MG63 (cell line): ENCODE results near the gene DNAH8. TPM values are rescaled to one million over a fixed set of nuclear protein-coding genes. Genes with fewer than 3 reads are reported as not detected.
"Not testable (repeated sequence)": the region's sequence is repeated elsewhere in the genome, so short reads cannot be mapped to it uniquely, and the experiment has no call there.

Experiments
- DNase-seq: peaks from one replicate; pipeline ENCODE4 v3.0.0-alpha.2; 2020
- H3K27me3 ChIP-seq: fragments of 250-450 bp; sonication (Bioruptor Pico); 2 replicates; pipeline ENCODE4 v1.5.1; 2020; ENCODE audit warnings: mild to moderate bottlenecking, moderate library complexity
- H3K36me3 ChIP-seq: fragments of 250-450 bp; sonication (Bioruptor Pico); 2 replicates; pipeline ENCODE4 v1.5.1; 2020; ENCODE audit warnings: mild to moderate bottlenecking, moderate library complexity
- H3K4me3 ChIP-seq: fragments of 250-450 bp; sonication (Bioruptor Pico); 2 replicates; pipeline ENCODE4 v1.5.1; 2020; ENCODE audit warnings: mild to moderate bottlenecking, moderate library complexity
- H3K9me3 ChIP-seq: fragments of 250-450 bp; sonication (Bioruptor Pico); 2 replicates; pipeline ENCODE4 v1.5.1; 2020; ENCODE audit warnings: mild to moderate bottlenecking, moderate library complexity
- total RNA-seq: library from RNA; depleted of rRNA; stranded (reverse); fragments of >200 nt; shearing (Covaris generic); gene quantifications from 2 replicates; pipeline ENCODE4 v1.2.3, GENCODE V29; 2014; ENCODE audit warnings: low replicate concordance

Gene DNAH8
- total RNA-seq, 1 experiment from 2014 or later = 1.2 TPM

DNA sequence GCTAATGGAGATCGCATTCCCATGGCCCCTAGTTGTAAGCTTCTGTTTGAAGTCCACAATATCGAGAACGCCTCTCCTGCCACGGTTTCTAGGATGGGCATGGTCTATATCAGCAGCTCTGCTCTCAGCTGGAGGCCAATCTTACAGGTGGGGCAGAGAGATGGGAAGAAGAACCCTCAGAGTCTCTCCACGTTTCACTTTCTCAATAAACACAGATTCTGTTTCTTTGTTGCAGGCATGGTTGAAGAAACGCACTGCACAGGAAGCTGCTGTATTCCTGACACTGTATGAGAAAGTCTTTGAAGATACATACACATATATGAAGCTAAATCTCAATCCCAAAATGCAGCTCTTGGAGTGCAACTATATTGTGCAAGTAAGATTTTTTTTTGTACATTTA, 157.9 kb downstream of the DNAH8 start:
- H3K36me3 ChIP-seq = no peaks in the 10 kb centered on the region
- H3K27me3 ChIP-seq = peaks cover 11% of the 10 kb centered on the region
- no peak overlapping the region for H3K4me3 ChIP-seq
- no peak for DNase-seq
- H3K9me3 ChIP-seq = no peaks in the 10 kb centered on the region

DNA sequence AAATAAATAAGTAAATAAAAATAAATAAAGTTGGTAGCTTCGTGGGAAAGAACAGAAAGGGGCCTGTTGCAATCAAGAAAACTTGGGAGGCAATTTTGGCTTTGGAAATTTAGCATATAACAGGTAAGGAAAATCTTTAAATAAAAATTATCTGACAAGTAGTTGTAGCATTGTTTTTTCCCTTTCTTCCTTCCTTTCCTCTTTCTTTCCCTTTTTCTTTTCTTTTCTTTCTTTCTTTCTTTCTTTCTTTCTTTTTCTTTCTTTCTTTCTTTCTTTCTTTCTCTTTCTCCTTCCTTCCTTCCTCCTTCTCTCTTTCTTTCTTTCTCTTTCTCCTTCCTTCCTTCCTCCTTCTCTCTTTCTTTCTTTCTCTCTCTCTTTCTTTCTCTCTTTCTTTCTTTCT, 158.7 kb downstream of the DNAH8 start:
- DNase-seq, H3K36me3 ChIP-seq, H3K9me3 ChIP-seq, H3K4me3 ChIP-seq: not testable (repeated sequence)
- peaks cover 12% of the 10 kb centered on the region for H3K27me3 ChIP-seq

DNA sequence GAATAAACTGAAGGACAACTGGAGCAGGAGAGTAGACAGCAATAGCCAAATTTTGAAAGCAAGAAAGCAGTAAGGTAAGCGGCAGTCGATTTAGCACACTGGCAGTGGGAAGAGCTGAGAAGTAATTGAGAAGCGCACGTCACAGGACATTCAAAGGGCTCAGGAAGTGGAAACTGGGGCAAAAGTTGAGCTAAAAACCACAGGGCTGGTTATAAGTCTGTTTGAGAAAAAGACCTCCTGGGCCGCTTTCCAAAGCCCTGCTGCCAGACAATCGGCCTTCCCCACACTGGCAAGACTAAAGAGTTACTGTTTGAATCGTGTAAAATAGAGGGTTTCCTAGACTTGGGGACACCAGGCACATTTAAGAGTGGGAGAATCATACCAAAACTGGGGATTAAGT, 161.4 kb downstream of the DNAH8 start:
- Histone ChIP-seq H3K4me3 (no peak overlapping the region), H3K36me3 (no peaks in the 10 kb centered on the region), H3K27me3 (peaks cover 8% of the 10 kb centered on the region), H3K9me3 (no peaks in the 10 kb centered on the region)
- DNase-seq = no peak

DNA sequence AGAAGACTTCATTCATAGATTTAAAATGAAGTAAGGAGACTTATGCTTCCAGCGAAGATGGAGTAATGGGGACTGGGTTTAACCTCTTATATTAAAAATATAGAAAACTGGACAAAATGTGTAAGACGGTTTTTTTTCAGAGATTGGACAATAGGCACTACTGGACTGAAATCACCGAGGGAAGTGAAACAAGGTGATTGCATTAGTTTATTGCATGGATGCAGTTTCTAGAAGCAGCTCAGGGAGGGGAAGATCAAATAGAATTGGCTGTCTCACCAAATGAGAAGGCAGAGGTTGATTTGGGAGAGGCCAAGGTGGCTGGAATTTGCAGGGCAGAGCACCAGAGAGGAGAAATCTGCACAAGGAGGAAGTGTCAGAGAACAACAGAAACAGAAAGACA, 162.6 kb downstream of the DNAH8 start:
- Histone ChIP-seq H3K9me3 (no peaks in the 10 kb centered on the region), H3K36me3 (no peaks in the 10 kb centered on the region), H3K27me3 (peaks cover 10% of the 10 kb centered on the region), H3K4me3 (no peak overlapping the region)
- no peak for DNase-seq

DNA sequence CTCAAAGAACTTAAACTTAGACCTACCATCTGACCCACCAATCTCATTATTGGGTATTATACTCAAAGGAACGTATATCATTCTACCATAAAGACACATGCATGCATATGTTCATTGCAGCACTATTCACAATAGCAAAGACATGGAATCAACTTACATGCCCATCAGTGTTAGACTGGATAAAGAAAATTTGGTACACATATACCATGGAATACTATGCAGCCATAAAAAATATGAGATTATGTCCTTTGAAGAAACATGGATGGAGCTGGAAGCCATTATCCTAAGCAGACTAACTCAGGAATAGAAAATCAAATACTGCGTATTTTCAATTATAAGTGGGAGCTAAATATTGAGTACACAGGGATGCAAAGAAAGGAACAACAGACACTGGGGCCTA, 167.0 kb downstream of the DNAH8 start:
- Histone ChIP-seq H3K9me3 (no peaks in the 10 kb centered on the region), H3K36me3 (no peaks in the 10 kb centered on the region), H3K27me3 (peaks cover 22% of the 10 kb centered on the region), H3K4me3 (no peak overlapping the region)
- no peak for DNase-seq

DNA sequence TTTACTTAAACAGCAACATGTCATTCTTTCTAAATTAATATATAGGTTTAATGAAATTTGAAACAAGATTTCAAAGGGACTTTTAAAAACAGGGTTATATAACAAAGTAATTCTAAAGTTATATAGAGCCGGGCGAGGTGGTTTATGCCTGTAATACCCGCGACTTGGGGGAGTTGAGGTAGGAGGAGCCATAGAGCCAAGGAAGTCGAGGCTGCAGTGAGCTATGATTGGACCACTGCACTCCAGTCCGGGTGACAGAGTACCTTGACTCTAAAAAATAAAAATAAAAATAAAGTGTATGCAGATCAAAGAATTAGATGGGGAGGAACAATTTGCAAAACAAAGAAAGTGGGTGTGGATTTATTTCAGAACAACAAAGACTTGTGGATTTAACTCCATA, 182.4 kb downstream of the DNAH8 start:
- no peak for DNase-seq
- H3K36me3 ChIP-seq = no peaks in the 10 kb centered on the region
- peaks cover 36% of the 10 kb centered on the region for H3K27me3 ChIP-seq
- no peak overlapping the region for H3K4me3 ChIP-seq
- H3K9me3 ChIP-seq = no peaks in the 10 kb centered on the region

DNA sequence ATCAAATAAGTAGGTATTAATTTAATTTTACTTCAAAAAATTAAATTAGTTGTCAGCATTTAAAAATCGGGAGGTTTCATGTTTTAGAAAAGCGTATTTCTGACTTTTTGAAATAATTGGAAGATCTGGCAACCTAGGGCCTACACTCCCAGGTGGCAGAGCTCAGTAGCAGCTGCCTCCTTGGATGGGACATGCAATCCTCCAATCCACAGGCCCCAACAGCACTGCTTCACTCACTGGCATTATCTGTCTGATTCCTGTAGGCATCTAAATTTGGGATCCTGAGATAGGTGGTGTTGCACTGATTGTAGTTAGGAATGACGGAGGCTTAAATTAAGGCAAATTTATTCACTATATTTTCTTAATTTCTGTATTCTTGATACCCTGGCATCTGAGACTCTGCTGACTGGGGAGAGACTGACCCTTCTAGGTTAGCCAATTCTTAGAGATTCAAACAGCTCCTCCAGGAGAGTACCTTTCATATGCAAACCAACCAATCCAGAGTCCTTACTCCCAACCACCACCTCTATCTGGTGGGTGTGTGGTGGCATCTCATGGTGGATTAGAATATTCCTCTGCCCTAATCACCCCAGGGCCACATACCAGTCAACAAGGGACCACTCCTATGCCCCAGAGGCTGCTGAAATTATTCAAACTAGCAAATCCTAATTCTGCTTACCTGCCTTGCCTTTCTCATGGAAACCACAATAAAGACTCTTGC, 186.9 kb downstream of the DNAH8 start:
- Histone ChIP-seq H3K4me3 (no peak overlapping the region), H3K9me3 (no peaks in the 10 kb centered on the region), H3K36me3 (no peaks in the 10 kb centered on the region), H3K27me3 (peaks cover 14% of the 10 kb centered on the region)
- no peak for DNase-seq

DNA sequence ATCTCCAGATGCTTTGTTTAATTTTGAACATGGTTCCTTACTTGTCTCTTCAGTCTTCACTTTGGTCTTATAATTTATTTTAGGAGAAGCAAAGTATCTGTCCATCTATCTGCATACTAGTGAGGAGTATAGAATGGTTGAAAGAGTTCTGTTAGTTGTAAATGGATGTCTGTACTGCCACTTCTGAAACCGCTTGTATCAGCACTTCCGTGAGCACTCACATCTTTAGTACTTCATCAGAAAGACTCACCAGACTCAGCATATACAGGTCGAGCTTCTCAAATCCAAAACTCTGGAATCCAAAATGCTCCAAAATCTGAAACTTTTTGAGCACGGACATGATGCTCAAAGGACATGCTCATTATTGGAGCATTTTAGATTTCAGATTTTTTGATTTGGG, 191.5 kb downstream of the DNAH8 start:
- Histone ChIP-seq H3K36me3 (no peaks in the 10 kb centered on the region), H3K27me3 (peaks cover 15% of the 10 kb centered on the region), H3K9me3 (no peaks in the 10 kb centered on the region), H3K4me3 (no peak overlapping the region)
- no peak for DNase-seq

DNA sequence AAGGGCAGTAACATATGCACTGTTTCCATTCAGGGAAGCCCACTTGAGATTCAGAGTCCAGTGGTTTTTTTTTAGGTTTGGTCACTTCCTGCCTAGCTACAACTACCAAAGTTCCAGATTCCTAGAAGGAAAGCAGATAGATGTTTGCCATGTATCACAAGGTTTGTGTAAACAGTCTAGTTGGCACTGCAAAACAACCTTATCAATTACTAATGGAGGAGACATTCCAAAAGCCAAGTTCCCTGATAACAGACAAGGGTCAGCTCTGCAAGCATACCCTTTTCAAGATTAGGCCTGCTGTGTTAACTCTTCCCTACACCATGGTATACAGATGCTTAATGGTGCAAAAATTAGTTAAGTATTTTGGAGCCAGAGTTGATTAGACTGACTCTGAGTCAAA, 192.2 kb downstream of the DNAH8 start:
- H3K27me3 ChIP-seq = peaks cover 15% of the 10 kb centered on the region
- no peak for DNase-seq
- H3K36me3 ChIP-seq = no peaks in the 10 kb centered on the region
- no peaks in the 10 kb centered on the region for H3K9me3 ChIP-seq
- H3K4me3 ChIP-seq = no peak overlapping the region

GRCh38 chr6:38909015-38909730, 194.1 kb downstream of the DNAH8 start:
- Histone ChIP-seq H3K27me3 (peaks cover 9% of the 10 kb centered on the region; the same call in 1 of the 2 replicates), H3K4me3 (no peak overlapping the region), H3K9me3 (no peaks in the 10 kb centered on the region), H3K36me3 (no peaks in the 10 kb centered on the region)
- DNase-seq = no peak

DNA sequence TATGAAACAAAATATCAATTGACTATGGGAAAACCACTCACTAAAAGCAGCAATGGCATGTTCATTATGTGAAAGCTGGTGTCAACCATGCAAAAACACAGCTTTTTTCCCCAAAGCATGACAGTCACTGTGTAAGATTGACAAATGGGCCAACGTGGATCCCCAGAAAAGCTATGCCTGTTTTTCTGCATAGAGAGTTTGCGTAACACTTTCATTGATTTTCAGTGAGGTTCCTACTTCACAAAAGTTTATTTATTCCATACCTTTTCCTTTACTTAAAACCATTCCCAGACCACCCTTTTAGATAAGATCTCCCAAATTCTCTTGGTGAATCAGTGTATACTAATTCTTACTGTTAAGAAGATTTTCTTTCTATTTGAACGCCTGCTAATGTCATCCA, 195.1 kb downstream of the DNAH8 start:
- peaks cover 5% of the 10 kb centered on the region; the same call in 1 of the 2 replicates for H3K27me3 ChIP-seq
- no peak for DNase-seq
- H3K4me3 ChIP-seq = no peak overlapping the region

DNA sequence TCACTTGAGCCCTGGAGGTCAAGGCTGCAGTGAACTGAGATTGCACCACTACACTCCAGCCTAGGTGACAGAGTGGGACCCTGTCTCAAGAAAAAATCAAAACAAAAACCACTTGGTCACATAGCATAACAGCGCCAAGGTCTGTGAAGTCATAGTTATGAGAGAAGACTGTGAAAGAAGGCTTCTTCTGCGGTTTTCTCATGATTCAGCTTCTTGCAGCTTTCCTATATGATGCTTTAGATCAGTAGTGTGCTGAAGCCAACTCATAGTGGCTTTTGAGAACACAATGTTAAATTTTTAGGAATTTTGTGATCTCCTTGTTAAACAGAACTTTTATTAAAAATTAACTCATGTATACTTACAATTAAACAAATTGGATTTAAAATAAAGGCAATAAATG, 197.3 kb downstream of the DNAH8 start:
- Histone ChIP-seq H3K4me3 (no peak overlapping the region), H3K9me3 (no peaks in the 10 kb centered on the region)

More for the DNA sequence above, 195.1 kb downstream of the DNAH8 start:
- H3K36me3 ChIP-seq = no peaks in the 10 kb centered on the region
- H3K9me3 ChIP-seq = no peaks in the 10 kb centered on the region

DNA sequence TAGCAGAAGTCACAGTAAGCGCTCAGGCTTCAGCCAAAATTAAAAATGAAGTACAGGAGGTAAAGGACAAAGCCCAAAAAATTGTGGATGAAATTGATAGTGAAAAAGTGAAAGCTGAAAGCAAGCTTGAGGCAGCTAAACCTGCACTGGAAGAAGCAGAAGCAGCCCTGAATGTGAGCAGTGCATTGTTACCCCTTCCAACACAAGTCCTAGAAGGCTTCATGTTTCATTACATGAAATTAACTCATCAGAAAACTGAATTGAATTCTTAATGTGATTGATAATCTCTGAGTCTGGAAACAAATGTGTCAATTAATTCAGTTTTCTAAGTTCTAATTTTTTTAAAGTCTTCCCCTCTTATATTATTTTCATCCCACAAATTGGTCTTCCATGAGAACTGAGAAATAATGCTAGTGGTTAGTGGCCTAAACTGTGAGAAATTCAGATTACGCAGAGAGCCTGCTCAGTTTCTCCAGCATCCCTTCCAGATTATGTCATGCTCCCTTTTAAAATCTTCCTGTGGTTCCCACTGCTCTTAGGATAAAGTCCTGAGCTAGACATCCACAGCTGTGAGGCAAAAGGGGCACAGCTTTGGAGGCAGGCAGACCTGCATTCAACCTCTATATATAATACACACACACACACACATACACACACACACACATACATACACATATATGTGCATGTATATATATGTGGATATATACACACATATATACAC, 200.3 kb downstream of the DNAH8 start:
- Histone ChIP-seq H3K27me3 (peaks cover 4% of the 10 kb centered on the region), H3K36me3 (no peaks in the 10 kb centered on the region), H3K9me3 (no peaks in the 10 kb centered on the region), H3K4me3 (no peak overlapping the region)
- no peak for DNase-seq

More for the DNA sequence above, 197.3 kb downstream of the DNAH8 start:
- no peak for DNase-seq
- Histone ChIP-seq H3K27me3 (peaks cover 4% of the 10 kb centered on the region; the same call in 1 of the 2 replicates), H3K36me3 (no peaks in the 10 kb centered on the region)

DNA sequence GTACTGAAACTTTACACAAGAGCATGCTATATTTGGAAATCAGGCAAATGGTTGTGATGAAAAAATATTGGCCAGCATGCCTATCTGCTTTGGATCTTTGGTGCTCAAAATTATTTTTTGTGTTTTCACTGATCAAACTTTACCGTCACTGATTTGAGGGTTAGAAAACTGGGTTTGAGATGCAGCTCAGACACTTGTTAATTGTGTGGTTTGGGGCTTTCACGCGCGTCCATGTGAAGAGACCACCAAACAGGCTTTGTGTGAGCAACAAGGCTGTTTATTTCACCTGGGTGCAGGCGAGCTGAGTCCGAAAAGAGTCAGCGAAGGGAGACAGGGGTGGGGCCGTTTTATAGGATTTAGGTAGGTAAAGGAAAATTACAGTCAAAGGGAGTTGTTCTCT, 206.4 kb downstream of the DNAH8 start:
- H3K4me3 ChIP-seq, DNase-seq, H3K36me3 ChIP-seq, H3K9me3 ChIP-seq: not testable (repeated sequence)
- H3K27me3 ChIP-seq = peaks cover 20% of the 10 kb centered on the region

DNA sequence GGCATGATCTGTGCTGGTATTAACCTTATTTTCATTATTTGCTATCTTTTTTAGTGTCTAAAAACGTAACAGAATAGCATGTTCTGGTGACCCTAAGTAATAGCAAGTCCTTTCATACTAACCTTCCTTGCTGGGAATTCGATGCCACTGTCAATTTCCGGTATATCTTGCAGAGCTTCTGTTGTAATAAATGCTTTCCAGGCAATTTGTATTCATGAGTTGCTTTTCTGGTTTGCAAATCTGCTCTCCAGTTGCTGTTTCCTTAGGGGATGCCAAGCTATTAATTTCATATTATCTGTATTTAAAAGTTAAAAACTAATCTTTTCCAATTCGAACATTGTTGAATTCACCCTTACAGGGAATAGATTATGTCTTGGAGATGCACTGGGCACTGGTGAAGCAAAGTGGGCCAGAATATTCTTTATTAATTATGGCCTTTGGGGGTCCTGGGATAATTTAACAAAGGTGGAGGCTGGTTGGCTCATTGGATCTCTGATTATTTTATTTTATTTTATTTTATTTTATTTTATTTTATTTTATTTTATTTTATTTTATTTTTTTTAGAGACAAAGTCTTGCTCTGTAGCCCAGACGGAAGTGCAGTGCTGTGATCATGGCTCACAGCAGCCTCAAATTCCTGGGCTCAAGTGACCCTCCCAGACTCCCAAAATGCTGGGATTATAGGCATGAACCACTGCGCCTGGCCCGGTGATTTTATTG, 209.8 kb downstream of the DNAH8 start:
- DNase-seq = no peak
- H3K27me3 ChIP-seq = peaks cover 32% of the 10 kb centered on the region
- H3K9me3 ChIP-seq = no peaks in the 10 kb centered on the region
- H3K36me3 ChIP-seq = no peaks in the 10 kb centered on the region
- H3K4me3 ChIP-seq = no peak overlapping the region

DNA sequence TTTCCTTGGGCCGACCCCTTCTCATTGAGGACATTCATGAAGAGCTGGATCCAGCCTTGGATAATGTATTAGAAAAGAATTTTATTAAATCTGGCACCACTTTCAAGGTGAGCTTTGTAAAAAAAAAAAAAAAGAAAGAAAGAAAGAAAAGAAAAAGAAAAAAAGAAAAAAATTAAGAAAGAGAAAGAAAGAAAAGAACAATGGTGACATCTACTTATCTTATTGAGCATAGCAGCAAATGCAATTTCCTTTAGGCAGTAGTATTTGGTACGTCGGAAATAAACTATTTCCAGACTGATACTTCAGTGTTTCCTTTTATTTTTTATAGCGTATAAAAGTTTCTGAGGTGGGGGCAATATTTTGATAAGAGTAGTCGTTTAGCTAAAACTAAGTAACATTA, 214.4 kb downstream of the DNAH8 start:
- no peaks in the 10 kb centered on the region for H3K36me3 ChIP-seq
- no peak for DNase-seq
- peaks cover 46% of the 10 kb centered on the region for H3K27me3 ChIP-seq
- no peaks in the 10 kb centered on the region for H3K9me3 ChIP-seq
- H3K4me3 ChIP-seq = no peak overlapping the region

DNA sequence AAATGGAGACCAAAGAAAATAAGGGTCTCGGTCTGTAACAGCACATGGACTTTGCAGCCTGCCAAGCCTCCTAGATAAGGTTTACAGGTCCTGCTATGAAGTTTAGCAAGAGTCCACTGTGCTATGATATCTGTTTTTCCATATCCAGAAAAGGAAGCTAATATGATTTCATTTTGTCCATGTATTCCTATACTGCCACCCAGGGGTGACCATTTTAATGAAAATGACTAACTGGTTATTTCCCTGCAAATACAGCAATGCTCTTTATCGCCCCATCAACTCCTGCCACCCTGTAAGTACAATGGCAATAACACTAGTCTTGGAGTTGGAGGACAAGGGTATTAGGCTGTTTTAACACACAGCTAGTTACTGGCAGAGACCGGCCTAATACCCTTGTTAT, 218.3 kb downstream of the DNAH8 start:
- no peak for DNase-seq

More for the DNA sequence above, 218.3 kb downstream of the DNAH8 start:
- no peaks in the 10 kb centered on the region for H3K36me3 ChIP-seq
- no peak overlapping the region for H3K4me3 ChIP-seq
- H3K9me3 ChIP-seq = no peaks in the 10 kb centered on the region
- peaks cover 32% of the 10 kb centered on the region for H3K27me3 ChIP-seq
